IPS-NIHi7 (cell line): ENCODE results near the gene KCMF1.
A peak's percentile ranks its signal among the peaks of the same experiment; 100 is the strongest.

Experiments used
- DNase-seq: peaks from one replicate; pipeline ENCODE4 v3.0.0; 2012; ENCODE audit warnings: mixed read lengths; ENCODE audit errors: extremely low spot score

The KCMF1 gene

GRCh38 chr2:85078536-85078935, 107.6 kb downstream of the KCMF1 start:
- DNase-seq = no peak

- DNase-seq = no peak
Observed at GRCh38 chr2:85083092-85083491, 112.1 kb downstream of the KCMF1 start.

- DNase-seq = no peak
Observed at GRCh38 chr2:85085563-85085962, 114.6 kb downstream of the KCMF1 start.

GRCh38 chr2:85087541-85087940, 116.6 kb downstream of the KCMF1 start:
- DNase-seq = no peak

- peak; percentile 56 for DNase-seq
Observed at GRCh38 chr2:85088921-85089320, 118.0 kb downstream of the KCMF1 start.

- DNase-seq = no peak
Observed at GRCh38 chr2:85089585-85089984, 118.6 kb downstream of the KCMF1 start.

GRCh38 chr2:85091838-85092237, 120.9 kb downstream of the KCMF1 start:
- no peak for DNase-seq

GRCh38 chr2:85095094-85095493, 124.1 kb downstream of the KCMF1 start:
- no peak for DNase-seq

GRCh38 chr2:85096616-85097015, 125.7 kb downstream of the KCMF1 start:
- no peak for DNase-seq

GRCh38 chr2:85104228-85104627, 133.3 kb downstream of the KCMF1 start:
- no peak for DNase-seq

GRCh38 chr2:85106489-85107180, 135.7 kb downstream of the KCMF1 start:
- DNase-seq = no peak
